Thyroid gland (tissue), 4 donors: Measurements from ENCODE around the gene MAJIN.

Experiments used
- POLR2A ChIP-seq, 2 donors: fragments of 450-650 bp; IDR thresholded peaks; one replicate each; pipeline ENCODE4 v1.6.1; 2017; ENCODE audit warnings: antibody characterized with exemption in 2 of 2, mild to moderate bottlenecking in 2 of 2, moderate library complexity in 1 of 2
- TF ChIP-seq, protein P1 (sequence below), 6 experiments: fragments of 200-600 bp in 3 of 6; fragments of 450-650 bp in 3 of 6; sonication (generic) in 3 of 6; IDR thresholded peaks; one replicate each; pipeline ENCODE4 v1.5.1; 2016 to 2019; ENCODE audit warnings: antibody characterized with exemption in 6 of 6, mild to moderate bottlenecking in 2 of 6, inconsistent platforms in 1 of 6, moderate library complexity in 1 of 6

DNA sequence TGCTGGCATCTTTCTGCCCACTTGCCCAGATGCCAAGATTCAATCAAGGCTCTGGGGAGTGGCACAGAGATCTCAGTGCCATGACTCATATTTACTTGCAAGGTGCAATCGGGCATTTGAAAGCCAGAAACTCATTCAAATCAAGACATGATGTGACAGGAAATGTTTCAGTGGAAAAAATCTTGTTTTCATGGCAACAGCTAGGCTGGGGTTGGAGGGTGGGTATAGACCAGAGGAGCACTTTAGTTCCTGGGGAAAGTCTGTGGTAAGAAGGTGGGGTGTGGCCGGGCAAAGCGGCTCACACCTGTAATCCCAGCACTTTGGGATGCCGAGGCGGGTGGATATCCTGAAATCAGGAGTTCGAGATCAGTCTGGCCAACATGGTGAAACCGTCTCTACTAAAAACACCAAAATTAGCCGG, 1.2 kb downstream of the MAJIN start:
- TF ChIP-seq, protein P1, sequence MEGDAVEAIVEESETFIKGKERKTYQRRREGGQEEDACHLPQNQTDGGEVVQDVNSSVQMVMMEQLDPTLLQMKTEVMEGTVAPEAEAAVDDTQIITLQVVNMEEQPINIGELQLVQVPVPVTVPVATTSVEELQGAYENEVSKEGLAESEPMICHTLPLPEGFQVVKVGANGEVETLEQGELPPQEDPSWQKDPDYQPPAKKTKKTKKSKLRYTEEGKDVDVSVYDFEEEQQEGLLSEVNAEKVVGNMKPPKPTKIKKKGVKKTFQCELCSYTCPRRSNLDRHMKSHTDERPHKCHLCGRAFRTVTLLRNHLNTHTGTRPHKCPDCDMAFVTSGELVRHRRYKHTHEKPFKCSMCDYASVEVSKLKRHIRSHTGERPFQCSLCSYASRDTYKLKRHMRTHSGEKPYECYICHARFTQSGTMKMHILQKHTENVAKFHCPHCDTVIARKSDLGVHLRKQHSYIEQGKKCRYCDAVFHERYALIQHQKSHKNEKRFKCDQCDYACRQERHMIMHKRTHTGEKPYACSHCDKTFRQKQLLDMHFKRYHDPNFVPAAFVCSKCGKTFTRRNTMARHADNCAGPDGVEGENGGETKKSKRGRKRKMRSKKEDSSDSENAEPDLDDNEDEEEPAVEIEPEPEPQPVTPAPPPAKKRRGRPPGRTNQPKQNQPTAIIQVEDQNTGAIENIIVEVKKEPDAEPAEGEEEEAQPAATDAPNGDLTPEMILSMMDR (IDR thresholded peaks at IDR 0.05): no peak
- TF ChIP-seq POLR2A (IDR thresholded peaks at IDR 0.05): no peak
